IPS DF 4.7 (cell line): Measurements from ENCODE around the gene VPS4B.

Experiments used
- DNase-seq: peaks from one replicate; pipeline ENCODE4 v3.0.0-alpha.2; 2013; ENCODE audit warnings: low spot score; ENCODE audit errors: extremely low read depth

Gene VPS4B

GRCh38 chr18:63431180-63431579 is 8.9 kb upstream of the VPS4B start:
- DNase-seq, result no peak

GRCh38 chr18:63430526-63430925 is 8.2 kb upstream of the VPS4B start:
- no peak for DNase-seq

- peak; percentile 5 for DNase-seq
Observed at GRCh38 chr18:63427558-63427957, 5.3 kb upstream of the VPS4B start.

GRCh38 chr18:63422864-63423304 is 608 bp upstream of the VPS4B start:
- no peak for DNase-seq

- DNase-seq, result no peak
Observed at GRCh38 chr18:63421514-63421913, 762 bp downstream of the VPS4B start.

- no peak for DNase-seq
Observed at GRCh38 chr18:63412953-63413352, 9.3 kb downstream of the VPS4B start.

GRCh38 chr18:63410792-63411191 is 11.5 kb downstream of the VPS4B start:
- DNase-seq, result no peak

- no peak for DNase-seq
Observed at GRCh38 chr18:63409301-63409700, 13.0 kb downstream of the VPS4B start.

- DNase-seq, result no peak
Observed at GRCh38 chr18:63407734-63408133, 14.5 kb downstream of the VPS4B start.

GRCh38 chr18:63405986-63406385 is 16.3 kb downstream of the VPS4B start:
- DNase-seq, result no peak

- no peak for DNase-seq
Observed at GRCh38 chr18:63402246-63403162, 19.8 kb downstream of the VPS4B start.

- no peak for DNase-seq
Observed at GRCh38 chr18:63399300-63399699, 23.0 kb downstream of the VPS4B start.

- no peak for DNase-seq
Observed at GRCh38 chr18:63397349-63397748, 24.9 kb downstream of the VPS4B start.

GRCh38 chr18:63395503-63395902 is 26.8 kb downstream of the VPS4B start:
- DNase-seq, result no peak

- no peak for DNase-seq
Observed at GRCh38 chr18:63394954-63395353, 27.3 kb downstream of the VPS4B start.

- no peak for DNase-seq
Observed at GRCh38 chr18:63387861-63388260, 34.4 kb downstream of the VPS4B start.

GRCh38 chr18:63382843-63383242 is 39.4 kb downstream of the VPS4B start:
- DNase-seq, result no peak

GRCh38 chr18:63379639-63379962 is 42.7 kb downstream of the VPS4B start:
- no peak for DNase-seq

GRCh38 chr18:63378919-63379638 is 43.2 kb downstream of the VPS4B start:
- DNase-seq, result no peak

- no peak for DNase-seq
Observed at GRCh38 chr18:63377275-63377980, 44.8 kb downstream of the VPS4B start.

GRCh38 chr18:63376538-63376937 is 45.7 kb downstream of the VPS4B start:
- DNase-seq, result no peak

GRCh38 chr18:63374540-63374939 is 47.7 kb downstream of the VPS4B start:
- DNase-seq, result no peak
